Activated CD4-positive, alpha-beta T cell treated with anti-CD3 and anti-CD28 coated beads for 4 hours (primary cell): Measurements from ENCODE around the gene ZDHHC18.
"Not testable (repeated sequence)": the region's sequence is repeated elsewhere in the genome, so short reads cannot be mapped to it uniquely, and the experiment has no call there.

Experiments used
- DNase-seq, 2 donors: peaks; one replicate each; pipeline ENCODE4 v3.0.0-alpha.2; 2020

ZDHHC18 gene

GRCh38 chr1:26791626-26792025 is 34.9 kb upstream of the ZDHHC18 start:
- no peak for DNase-seq

DNA sequence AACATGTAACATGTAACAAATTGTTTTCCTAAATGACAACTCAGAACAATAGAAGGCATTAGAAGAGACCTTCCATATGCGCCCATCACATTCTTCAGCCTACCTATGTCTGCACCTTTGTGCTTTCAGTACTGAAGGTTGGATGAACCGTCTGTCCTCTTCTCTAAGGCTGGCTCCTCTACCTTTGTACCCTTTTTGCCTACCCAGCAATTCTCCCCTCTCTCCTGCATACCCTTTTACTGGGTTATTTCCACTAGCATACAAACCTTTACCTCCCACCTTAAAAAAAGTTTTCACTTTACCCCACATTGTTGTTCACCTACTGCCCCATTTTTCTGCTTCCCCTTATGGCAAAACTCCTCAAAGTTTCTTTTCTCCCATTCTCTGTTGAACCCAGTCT is 33.6 kb upstream of the ZDHHC18 start:
- no peak for DNase-seq

DNA sequence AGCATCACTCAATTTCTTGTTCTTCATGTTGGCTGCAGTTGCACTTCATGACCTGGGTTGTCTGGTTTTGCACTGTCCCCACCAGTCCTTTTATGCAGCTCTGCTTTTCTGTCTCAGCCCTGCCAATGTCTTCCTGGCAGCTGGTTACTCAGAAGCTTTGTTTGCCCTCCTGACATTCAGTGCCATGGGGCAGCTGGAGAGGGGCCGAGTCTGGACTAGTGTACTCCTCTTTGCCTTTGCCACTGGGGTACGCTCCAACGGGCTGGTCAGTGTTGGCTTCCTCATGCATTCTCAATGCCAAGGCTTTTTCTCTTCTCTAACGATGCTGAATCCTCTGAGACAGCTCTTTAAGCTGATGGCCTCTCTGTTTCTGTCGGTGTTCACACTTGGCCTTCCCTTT is 32.1 kb upstream of the ZDHHC18 start:
- no peak for DNase-seq

GRCh38 chr1:26797627-26798026 is 28.9 kb upstream of the ZDHHC18 start:
- no peak for DNase-seq

GRCh38 chr1:26799479-26800142 is 26.9 kb upstream of the ZDHHC18 start:
- DNase-seq: peak; percentile 38 to 45

DNA sequence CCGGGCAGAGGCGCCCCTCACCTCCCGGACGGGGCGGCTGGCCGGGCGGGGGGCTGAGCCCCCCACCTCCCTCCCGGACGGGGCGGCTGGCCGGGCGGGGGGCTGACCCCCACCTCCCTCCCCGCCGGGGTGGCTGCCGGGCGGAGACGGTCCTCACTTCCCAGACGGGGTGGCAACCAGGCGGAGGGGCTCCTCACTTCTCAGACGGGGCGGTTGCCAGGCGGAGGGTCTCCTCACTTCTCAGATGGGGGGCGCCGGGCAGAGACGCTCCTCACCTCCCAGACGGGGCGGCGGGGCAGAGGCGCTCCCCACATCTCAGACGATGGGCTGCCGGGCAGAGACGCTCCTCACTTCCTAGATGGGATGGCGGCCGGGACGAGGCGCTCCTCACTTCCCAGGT is 22.6 kb upstream of the ZDHHC18 start:
- not testable (repeated sequence) for DNase-seq

DNA sequence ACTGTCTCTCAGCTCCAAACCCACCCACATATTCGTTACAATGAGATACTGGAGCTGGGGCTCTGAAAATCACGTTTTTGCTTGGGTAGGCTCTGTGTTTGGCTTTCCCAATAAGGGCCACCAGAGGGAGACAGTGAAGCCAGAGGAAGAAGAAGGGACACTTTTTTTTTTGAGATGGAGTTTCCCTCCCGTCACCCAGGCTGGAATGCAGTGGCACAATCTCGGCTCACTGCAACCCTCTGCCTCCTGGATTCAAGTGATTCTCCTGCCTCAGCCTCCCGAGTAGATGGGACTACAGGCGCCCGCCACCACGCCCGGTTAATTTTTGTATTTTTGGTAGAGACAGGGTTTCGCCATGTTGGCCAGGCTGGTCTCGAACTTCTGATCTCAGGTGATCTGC is 16.4 kb upstream of the ZDHHC18 start:
- DNase-seq: peak; percentile 71 to 84

GRCh38 chr1:26811057-26811456 is 15.4 kb upstream of the ZDHHC18 start:
- DNase-seq: no peak

DNA sequence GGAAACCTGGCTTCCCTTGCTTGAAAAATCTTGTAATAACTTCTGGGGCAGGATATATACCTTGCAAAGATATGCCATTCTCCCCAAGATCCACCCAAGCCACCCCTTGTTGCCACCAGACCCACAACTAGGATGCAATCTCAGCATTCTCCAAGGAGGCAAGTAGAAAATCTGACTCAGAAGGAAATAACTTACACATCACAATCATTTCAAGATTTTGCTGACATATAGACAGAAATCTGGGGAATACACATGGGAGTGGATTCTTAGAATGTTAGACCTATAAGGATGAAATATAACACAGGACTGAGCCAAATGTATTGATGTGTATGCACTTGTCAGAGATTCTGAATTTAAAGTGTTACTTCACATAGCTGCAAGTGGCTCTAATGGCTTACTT is 14.8 kb upstream of the ZDHHC18 start:
- DNase-seq: no peak

- no peak for DNase-seq
These were observed 12.1 kb upstream of the ZDHHC18 start for GRCh38 chr1:26814377-26814776.

- DNase-seq: no peak
These were observed 11.6 kb upstream of the ZDHHC18 start for GRCh38 chr1:26814893-26815292.

GRCh38 chr1:26820784-26821269 is 5.7 kb upstream of the ZDHHC18 start:
- peak in 1 of 2 donors; percentile 37 for DNase-seq

- DNase-seq: no peak
These were observed 3.6 kb upstream of the ZDHHC18 start for GRCh38 chr1:26822737-26823395.

DNA sequence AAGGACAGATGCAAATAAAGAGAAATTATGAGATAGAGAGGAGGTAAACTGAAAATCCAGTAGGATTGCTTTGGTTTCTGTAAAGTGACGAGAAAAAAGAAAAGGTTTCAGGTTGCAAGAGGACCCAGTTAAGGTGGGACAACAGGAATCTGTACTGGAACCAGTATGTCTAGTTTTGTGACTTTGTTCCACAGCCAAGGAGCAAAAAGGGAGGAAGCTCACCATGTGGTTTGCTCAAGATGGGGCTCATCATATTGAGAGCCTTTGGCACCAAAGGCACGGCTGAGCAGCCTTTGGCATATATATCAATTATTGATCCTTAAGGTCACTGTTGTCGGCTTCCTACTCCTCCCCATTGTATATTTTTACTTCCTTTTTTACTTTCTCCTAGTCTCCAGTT is 1.8 kb upstream of the ZDHHC18 start:
- DNase-seq: no peak

DNA sequence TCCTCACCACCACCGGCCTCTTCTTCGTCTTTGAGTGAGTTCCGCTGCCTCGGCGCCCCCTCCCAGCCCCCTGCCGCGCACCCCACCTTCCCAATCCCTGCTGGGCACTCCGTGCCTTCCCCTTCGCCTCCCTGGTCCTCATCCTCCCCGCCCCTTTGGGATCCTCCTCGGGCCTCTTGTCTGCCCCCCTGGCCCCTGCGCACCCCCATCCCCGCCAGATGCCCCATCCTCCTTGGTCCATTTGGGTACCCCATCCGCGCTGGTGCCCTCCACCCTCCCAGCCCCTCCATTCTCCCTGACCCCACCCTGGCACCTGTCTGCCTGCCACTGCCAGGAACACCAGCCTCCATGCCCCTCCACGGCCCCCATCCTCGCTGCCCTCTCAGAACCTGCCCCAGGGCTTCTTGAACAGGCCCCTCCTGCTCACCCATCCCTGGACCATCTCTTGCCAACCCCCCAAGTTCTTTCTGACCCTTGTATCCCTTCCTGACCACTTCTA is 667 bp downstream of the ZDHHC18 start:
- DNase-seq: no peak

DNA sequence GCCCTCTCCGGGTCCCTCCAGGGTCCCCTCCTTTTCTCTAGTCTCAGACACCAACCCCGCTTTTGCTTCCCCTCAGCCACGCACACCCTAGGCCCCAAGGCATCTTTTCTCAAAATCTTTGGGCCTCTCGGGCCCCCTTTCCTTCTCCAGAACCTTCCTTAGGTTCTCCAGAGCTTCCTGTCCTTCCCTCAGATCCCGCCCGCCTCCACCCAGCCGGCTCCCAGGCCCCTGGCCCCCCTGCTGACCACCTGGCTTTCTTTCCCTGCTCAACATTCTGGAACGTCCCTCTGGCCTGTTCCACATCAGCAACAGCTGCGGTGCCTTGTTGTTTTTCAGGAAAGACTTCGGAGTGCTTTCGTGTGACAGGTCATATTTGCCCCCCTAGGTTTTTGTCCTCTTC is 1.2 kb downstream of the ZDHHC18 start:
- DNase-seq: no peak

DNA sequence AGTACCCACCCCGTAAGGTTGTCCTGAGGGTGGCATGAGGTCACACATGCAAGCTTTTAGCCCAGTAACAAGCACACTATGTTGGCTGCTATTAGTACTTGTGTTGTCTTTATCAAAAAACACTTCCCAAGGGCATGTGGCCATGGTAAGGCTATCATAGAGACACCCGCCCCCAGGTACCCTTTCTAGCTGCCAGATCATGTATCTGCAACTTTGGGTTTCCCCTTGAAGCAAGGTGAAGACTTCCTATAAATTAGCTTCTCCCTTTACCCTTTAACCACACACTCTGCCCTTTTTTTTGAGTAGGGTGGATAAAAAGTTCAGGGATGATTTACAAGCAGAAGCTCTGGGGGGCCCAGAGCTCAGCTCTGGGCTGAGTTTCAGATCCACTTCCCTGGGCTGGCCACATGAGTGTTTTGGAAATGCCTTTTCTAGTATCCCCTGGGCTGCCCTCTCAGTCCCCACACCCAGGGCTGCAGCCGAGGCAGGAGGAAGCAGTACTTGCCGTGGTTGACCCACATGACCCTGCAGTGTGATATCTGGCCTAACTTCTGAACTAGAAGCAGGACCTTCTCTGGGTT is 2.0 kb downstream of the ZDHHC18 start:
- peak; percentile 36 to 45 for DNase-seq

DNA sequence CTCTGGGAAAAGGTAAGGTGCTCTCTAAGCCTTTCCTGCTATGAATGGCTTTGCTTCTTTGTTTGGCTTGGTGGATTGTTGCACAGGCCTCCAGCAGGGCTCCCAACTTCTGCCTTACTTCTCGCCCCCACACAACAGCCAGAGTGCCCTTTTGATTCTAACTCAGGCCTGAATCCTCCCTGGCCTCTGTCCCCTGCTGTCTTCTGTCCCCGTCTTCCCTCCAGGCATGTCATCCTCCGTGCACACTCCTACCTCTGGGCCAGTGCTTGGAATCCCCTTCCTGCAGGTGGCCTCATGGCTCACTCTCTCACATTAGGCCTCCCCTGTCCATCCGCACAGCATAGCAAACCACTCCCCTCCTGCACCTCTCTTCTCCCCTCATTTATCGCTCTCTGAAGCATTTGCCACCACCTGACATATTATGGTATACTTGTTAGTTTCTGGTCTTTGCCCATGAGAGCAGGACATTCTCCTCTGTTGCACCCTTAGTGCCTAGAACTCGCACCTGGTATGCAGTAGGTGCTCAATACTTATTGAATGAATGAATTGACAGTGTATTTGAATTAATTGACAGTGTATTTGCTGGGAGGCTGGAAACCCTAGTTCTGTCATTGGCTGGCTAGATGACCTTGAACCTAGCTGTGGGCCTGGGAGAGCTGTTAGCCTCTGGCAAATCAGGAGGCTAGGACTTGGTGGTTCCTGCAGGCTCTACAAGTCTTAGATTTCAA is 2.9 kb downstream of the ZDHHC18 start:
- no peak for DNase-seq

GRCh38 chr1:26831059-26831458 is 4.6 kb downstream of the ZDHHC18 start:
- DNase-seq: no peak

- DNase-seq: no peak
These were observed 5.2 kb downstream of the ZDHHC18 start for GRCh38 chr1:26831546-26832248.

DNA sequence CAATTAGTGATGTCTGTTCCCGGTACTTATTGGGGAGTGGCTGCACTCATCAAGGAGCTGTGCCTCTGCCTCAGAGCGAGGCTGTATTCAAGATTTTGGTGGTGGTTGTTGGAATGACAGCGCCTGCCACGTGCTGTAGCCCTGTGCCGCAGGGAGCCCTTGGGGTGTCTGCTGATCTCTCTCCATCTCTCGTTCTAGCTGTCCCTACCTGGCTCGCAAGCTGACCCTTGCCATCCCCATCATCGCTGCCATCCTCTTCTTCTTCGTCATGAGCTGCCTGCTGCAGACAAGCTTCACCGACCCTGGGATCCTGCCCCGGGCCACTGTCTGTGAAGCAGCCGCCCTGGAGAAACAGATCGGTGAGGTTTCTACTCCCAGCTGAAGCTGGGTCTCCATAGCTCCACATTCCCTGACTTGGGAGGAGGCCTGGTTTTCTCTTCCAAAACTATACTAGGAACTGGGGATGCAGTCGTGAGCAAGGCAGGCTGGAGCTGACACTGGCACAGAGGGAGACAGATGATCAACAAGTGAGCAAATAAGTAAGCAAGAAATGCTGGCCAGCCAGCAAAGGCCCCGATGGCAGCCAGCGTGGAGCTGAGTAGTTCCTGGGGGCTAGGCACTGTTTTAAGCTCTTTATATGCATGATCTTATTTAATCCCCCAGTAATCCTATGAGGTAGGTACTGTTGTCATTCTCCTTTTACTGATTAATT is 5.9 kb downstream of the ZDHHC18 start:
- no peak for DNase-seq
